Hematopoietic multipotent progenitor cell (in vitro differentiated cells): ENCODE measurements around the gene MMP17. TPM values are rescaled to one million over a fixed set of nuclear protein-coding genes. Genes with fewer than 3 reads are reported as not detected.

ENCODE experiments used
- DNase-seq, 3 donors: peaks; one replicate each; pipeline ENCODE4 v3.0.0-alpha.2; 2011 to 2015; ENCODE audit warnings: low read depth in 2 of 3, low spot score in 2 of 3
- small RNA-seq: library from RNA; depleted of rRNA; stranded (forward); fragments of <200 nt; gene quantifications from one replicate; pipeline ENCODE3, GENCODE V24; 2012
- total RNA-seq: library from RNA; depleted of rRNA; stranded (reverse); fragments of >200 nt; gene quantifications from one replicate; pipeline ENCODE4 v1.2.3, GENCODE V29; 2012

Gene MMP17
- total RNA-seq, 1 donor, result 3.8 TPM

GRCh38 chr12:131892711-131893604, 64.8 kb downstream of the MMP17 start:
- DNase-seq, result no peak

- no peak for DNase-seq
Measured at GRCh38 chr12:131893605-131894312, 65.6 kb downstream of the MMP17 start.

GRCh38 chr12:131894313-131894860, 66.2 kb downstream of the MMP17 start, which contains the start of gene ULK1:
Gene ULK1 (plus strand): TSS chr12:131894622. CDS start chr12:131895002, 380 bp downstream.
- DNase-seq, result peak; percentile 87 to 90 (median 89)

- DNase-seq, result no peak
Measured at GRCh38 chr12:131894981-131895639, 66.9 kb downstream of the MMP17 start.

GRCh38 chr12:131895640-131896079, 67.5 kb downstream of the MMP17 start:
- DNase-seq, result peak in 1 of 3 donors; percentile 15

- DNase-seq, result peak; percentile 44 to 86 (median 81)
Measured at GRCh38 chr12:131896080-131896810, 68.1 kb downstream of the MMP17 start.

GRCh38 chr12:131896811-131897270, 68.6 kb downstream of the MMP17 start:
- DNase-seq, result peak in 2 of 3 donors; percentile 61 to 87

- DNase-seq, result no peak
Measured at GRCh38 chr12:131897276-131897675, 69.1 kb downstream of the MMP17 start.

GRCh38 chr12:131897875-131898274, 69.7 kb downstream of the MMP17 start:
- no peak for DNase-seq

GRCh38 chr12:131900397-131900796, 72.2 kb downstream of the MMP17 start:
- DNase-seq, result no peak

Small RNA genes lying within 50 kb of the gene (small RNA-seq; reads per million reads assigned to genes)
- gene RNA5SP378, result not detected
- gene RNU6-1017P, result not detected

Other genes with a start within 250 kb of the MMP17 start
- 81.1 TPM for gene SFSWAP, start 117.3 kb upstream of the MMP17 start, total RNA-seq
- gene ULK1, start 66.2 kb downstream of the MMP17 start, total RNA-seq, result 39.9 TPM
- 30.2 TPM for gene PUS1, start 100.9 kb downstream of the MMP17 start, total RNA-seq
- gene EP400, start 121.5 kb downstream of the MMP17 start, total RNA-seq, result 19.9 TPM